Right lobe of liver (tissue), 6 donors: ENCODE results near the gene KRT38. TPM values are rescaled to one million over a fixed set of nuclear protein-coding genes. Genes with fewer than 3 reads are reported as not detected.

Source experiments
- ATAC-seq, 4 donors: fragments of 200-7000 bp; cut with Tn5 transposase; one replicate each; pipeline ENCODE4 v1.9.1; 2020; ENCODE audit warnings: mild to moderate bottlenecking in 4 of 4, moderate library complexity in 4 of 4
- DNase-seq, 3 donors: peaks; one replicate each; pipeline ENCODE4 v3.0.0-alpha.2; 2020
- H3K27ac ChIP-seq, 3 donors: fragments of 200-600 bp; one replicate each; pipeline ENCODE4 v1.8.0; 2022
- H3K27me3 ChIP-seq, 2 donors: fragments of 200-600 bp; one replicate each; pipeline ENCODE4 v1.8.0; 2022
- H3K36me3 ChIP-seq, 4 donors: fragments of 200-600 bp; sonication (generic) in 1 of 4; one replicate each; pipeline versions ENCODE4 v1.5.1 to v1.8.0; 2017 to 2022; ENCODE audit warnings: control low read depth in 1 of 4
- H3K4me1 ChIP-seq, 4 donors: fragments of 200-600 bp; sonication (generic) in 1 of 4; one replicate each; pipeline versions ENCODE4 v1.5.1 to v1.8.0; 2017 to 2022; ENCODE audit warnings: control low read depth in 1 of 4
- H3K4me3 ChIP-seq, 3 donors: fragments of 200-600 bp; one replicate each; pipeline ENCODE4 v1.8.0; 2022
- H3K9me3 ChIP-seq, 4 donors: fragments of 200-600 bp; sonication (generic) in 1 of 4; one replicate each; pipeline versions ENCODE4 v1.5.1 to v1.8.0; 2017 to 2022; ENCODE audit warnings: control low read depth in 1 of 4
- CTCF ChIP-seq, 4 donors: fragments of 200-600 bp in 3 of 4; fragments of 450-650 bp in 1 of 4; IDR thresholded peaks; one replicate each; pipeline versions ENCODE4 v1.5.1 to v1.8.0; 2016 to 2022; ENCODE audit warnings: antibody characterized with exemption in 4 of 4, mild to moderate bottlenecking in 2 of 4
- POLR2A ChIP-seq: fragments of 450-650 bp; IDR thresholded peaks from one replicate; pipeline ENCODE4 v1.6.1; 2017; ENCODE audit warnings: antibody characterized with exemption, mild to moderate bottlenecking
- WGBS: methylation state at CpG from one replicate; pipeline ENCODE4 v1.1.6; 2018; ENCODE audit warnings: low coverage, low lambda C conversion rate; ENCODE audit not compliant: insufficient coverage; ENCODE audit errors: missing lambda C conversion rate; 5-methylcytosine and 5-hydroxymethylcytosine counted together
- intact Hi-C, 2 donors: fragments of 100-400 bp; cut with DNase I; formaldehyde crosslinking; loops; one replicate each; pipeline versions ENCODE4 v1.11.2 to v1.14.1; 2022
- total RNA-seq, 6 experiments: library from RNA; depleted of rRNA in 2 of 6; stranded (reverse); fragments of >200 nt in 2 of 6; fragmentation: NEBNext Ultra II Directional in 3 of 6; extraction: Animal tissue kit (Norgen Biotek cat#: 25700) in 3 of 6; gene quantifications; one replicate each; pipeline versions ENCODE4 v1.1.0 to v1.2.4, GENCODE V29; 2016 to 2023
- donor health status: DM: no; HTN: yes; CAD: no.
- donor health status: DM: no; HTN: no; CAD: no.
- donor health status: DM: no; HTN: no; CAD: no.
- donor health status: DM: no; HTN: yes; CAD: no.
- donor health status: DM: no; HTN: yes; CAD: no.

KRT38 gene
- total RNA-seq, 6 experiments from 2014 or later = not detected

GRCh38 chr17:41420134-41420533 is 20.6 kb downstream of the KRT38 start:
- Histone ChIP-seq H3K9me3 (no peaks in the 10 kb centered on the region), H3K27me3 (no peaks in the 10 kb centered on the region), H3K27ac (no peak overlapping the region), H3K4me3 (no peak overlapping the region), H3K36me3 (no peaks in the 10 kb centered on the region), H3K4me1 (peaks cover 0 to 23% (median 6%) of the 10 kb centered on the region in 4 donors)
- TF ChIP-seq CTCF (IDR thresholded peaks at IDR 0.05) = no peak
- ATAC-seq (no peak), DNase-seq (no peak)
- intact Hi-C loops = no loop called here
- 75% methylated on average over 4 of the region's 4 CpGs for WGBS

GRCh38 chr17:41419716-41420115 is 21.1 kb downstream of the KRT38 start:
- Histone ChIP-seq H3K4me1 (peaks cover 0 to 23% (median 6%) of the 10 kb centered on the region in 4 donors), H3K4me3 (no peak overlapping the region), H3K27me3 (no peaks in the 10 kb centered on the region), H3K36me3 (no peaks in the 10 kb centered on the region), H3K27ac (no peak overlapping the region), H3K9me3 (no peaks in the 10 kb centered on the region)
- ATAC-seq = no peak
- no peak for TF ChIP-seq CTCF (IDR thresholded peaks at IDR 0.05)
- TF ChIP-seq POLR2A = no peak
- intact Hi-C loops = no loop called here
- no peak for DNase-seq
- WGBS = 100% methylated on average over 1 of the region's 4 CpGs

GRCh38 chr17:41418116-41418860 is 22.5 kb downstream of the KRT38 start:
- no peak overlapping the region for H3K4me3 ChIP-seq
- WGBS = 85% methylated on average over 5 of the region's 7 CpGs

GRCh38 chr17:41417576-41418015 is 23.2 kb downstream of the KRT38 start:
- Histone ChIP-seq H3K27me3 (no peaks in the 10 kb centered on the region), H3K4me1 (peaks cover 0 to 23% (median 6%) of the 10 kb centered on the region in 4 donors), H3K36me3 (no peaks in the 10 kb centered on the region), H3K4me3 (no peak overlapping the region), H3K9me3 (no peaks in the 10 kb centered on the region), H3K27ac (no peak overlapping the region)
- ATAC-seq (no peak), DNase-seq (no peak)
- TF ChIP-seq POLR2A (no peak), CTCF (IDR thresholded peaks at IDR 0.05) (peak in 1 of 4 donors; percentile 11)
- intact Hi-C loops = no loop called here
- WGBS = 60% methylated on average over 3 of the region's 4 CpGs

More at GRCh38 chr17:41418116-41418860, 22.5 kb downstream of the KRT38 start:
- no peak for TF ChIP-seq CTCF (IDR thresholded peaks at IDR 0.05)
- TF ChIP-seq POLR2A = no peak
- Histone ChIP-seq H3K27me3 (no peaks in the 10 kb centered on the region), H3K36me3 (no peaks in the 10 kb centered on the region), H3K9me3 (no peaks in the 10 kb centered on the region), H3K27ac (no peak overlapping the region), H3K4me1 (peaks cover 0 to 23% (median 6%) of the 10 kb centered on the region in 4 donors)
- DNase-seq = no peak
- intact Hi-C loops = no loop called here
- no peak for ATAC-seq
